HG02938 (cell line): Measurements from ENCODE around the gene NFKB2.
A peak's percentile ranks its signal among the peaks of the same experiment; 100 is the strongest.

Source experiments
- ATAC-seq: cut with Tn5 transposase; IDR thresholded peaks from one replicate; pipeline ENCODE4 v1.9.1; 2021; ENCODE audit warnings: mild to moderate bottlenecking, moderate library complexity; ENCODE audit not compliant: unreplicated experiment

Gene NFKB2

DNA sequence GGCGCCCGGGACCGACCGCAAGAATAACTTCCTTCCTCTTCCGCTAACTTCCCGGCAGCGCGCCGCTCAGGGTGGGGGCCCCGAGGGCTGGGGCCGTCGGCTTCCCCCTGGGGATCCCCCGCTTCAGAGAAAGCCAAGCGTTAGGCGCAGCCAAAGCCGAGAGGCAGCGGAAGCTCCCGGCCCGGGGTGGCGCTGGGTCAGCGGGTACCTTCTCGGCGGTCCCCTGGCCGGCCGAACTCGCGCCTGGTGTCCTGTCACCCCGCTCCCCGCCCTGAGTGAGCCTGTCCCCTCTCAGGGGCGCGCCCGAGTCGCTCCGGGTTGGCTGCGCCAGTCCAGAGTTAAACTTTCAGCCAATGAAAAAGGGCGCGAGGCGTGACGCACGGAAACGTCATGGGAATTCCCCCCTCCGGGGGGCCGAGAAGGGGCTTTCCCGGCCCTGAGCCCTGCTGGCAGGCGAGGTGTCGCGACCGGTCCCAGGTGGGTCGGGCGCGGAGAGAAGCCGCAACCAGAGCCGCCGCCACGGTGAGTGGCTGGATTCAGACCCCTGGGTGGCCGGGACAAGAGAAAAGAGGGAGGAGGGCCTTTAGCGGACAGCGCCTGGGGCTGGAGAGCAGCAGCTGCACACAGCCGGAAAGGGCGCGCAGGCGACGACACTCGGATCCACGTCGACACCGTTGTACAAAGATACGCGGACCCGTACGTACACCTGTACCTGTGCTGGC is 1.3 kb upstream of the NFKB2 start:
- peak; percentile 77 for ATAC-seq

DNA sequence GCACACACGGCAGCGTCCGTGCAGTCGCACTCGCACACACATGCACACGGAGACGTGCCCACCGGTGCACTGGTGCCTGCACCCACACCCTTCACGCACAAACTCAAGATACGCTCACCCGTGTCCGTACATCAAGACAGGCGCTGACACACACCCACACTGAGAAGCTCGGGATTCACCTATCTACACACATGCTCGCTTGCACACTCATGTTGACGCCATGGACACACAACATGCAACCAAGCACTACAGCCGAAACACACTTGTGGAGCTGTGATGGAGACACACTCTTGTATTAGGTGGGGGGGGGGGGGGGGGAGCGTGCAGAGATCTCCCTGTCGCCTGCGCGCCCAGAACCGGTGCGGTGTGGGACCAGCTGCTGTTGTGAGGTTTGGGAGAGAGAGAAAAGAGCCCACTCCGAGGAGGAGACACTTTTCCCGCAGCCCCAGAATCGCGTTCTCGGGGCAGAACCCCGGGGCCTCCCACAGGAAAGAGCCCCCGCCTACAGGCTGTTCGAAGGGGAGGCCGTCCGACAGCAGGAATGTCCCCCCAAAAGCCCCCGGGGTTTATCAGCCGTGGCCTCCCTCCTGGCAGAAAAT is 605 bp upstream of the NFKB2 start:
- peak; percentile 1 for ATAC-seq

DNA sequence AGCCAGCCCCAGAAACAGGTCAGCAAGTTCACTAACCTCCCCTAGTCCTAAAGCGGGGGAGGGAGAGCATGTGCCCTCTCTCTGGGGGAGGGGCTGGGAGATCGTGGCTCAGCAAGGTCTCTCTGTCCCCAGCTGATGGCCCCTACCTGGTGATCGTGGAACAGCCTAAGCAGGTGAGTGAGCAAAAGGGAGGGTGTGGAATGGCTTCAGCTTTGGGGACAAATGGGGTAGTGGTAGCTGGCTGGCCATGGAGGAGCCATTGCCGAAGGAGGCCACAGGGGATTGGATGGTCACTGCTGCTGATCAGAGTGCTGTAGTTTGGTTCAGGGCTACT is 779 bp downstream of the NFKB2 start:
- no peak for ATAC-seq

DNA sequence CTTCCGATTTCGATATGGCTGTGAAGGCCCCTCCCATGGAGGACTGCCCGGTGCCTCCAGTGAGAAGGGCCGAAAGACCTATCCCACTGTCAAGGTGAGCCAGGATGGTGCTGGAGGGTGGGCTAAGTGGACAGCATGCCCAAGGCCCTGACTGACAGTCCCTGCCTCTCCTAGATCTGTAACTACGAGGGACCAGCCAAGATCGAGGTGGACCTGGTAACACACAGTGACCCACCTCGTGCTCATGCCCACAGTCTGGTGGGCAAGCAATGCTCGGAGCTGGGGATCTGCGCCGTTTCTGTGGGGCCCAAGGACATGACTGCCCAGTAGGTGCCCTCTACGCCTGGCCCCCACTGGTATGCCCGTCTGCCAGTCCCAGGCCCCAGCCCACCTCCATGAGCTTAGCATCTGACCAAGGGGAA is 1.2 kb downstream of the NFKB2 start:
- ATAC-seq: no peak

DNA sequence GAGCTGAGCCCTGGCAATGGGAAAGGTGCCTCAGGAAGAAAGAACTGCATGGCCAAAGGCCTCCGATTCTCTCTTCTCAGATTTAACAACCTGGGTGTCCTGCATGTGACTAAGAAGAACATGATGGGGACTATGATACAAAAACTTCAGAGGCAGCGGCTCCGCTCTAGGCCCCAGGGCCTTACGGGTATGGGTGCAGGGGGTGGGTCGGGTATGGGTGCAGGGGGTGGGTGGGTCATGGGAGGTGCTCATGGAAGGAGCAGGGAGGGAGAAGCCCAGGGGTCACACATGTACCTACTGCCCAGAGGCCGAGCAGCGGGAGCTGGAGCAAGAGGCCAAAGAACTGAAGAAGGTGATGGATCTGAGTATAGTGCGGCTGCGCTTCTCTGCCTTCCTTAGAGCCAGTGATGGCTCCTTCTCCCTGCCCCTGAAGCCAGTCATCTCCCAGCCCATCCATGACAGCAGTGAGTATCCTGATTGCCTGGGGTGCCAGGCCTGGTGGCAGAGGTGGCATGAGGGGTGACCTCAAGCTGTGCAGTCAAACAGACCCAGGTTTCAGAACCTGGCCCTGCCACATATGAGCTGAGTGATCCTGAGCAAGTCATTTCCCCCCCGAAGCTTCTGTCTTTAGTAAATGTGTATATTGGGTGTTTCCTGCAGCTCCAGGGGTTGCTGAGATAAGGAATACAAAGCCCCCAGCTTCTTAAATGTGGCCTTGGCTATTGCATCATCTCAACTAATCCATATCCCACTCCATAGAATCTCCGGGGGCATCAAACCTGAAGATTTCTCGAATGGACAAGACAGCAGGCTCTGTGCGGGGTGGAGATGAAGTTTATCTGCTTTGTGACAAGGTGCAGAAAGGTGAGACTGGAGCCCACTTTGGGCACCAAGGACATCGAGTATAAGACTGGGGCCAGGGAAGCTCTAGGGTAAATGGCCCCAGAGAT is 2.0 kb downstream of the NFKB2 start:
- no peak for ATAC-seq

DNA sequence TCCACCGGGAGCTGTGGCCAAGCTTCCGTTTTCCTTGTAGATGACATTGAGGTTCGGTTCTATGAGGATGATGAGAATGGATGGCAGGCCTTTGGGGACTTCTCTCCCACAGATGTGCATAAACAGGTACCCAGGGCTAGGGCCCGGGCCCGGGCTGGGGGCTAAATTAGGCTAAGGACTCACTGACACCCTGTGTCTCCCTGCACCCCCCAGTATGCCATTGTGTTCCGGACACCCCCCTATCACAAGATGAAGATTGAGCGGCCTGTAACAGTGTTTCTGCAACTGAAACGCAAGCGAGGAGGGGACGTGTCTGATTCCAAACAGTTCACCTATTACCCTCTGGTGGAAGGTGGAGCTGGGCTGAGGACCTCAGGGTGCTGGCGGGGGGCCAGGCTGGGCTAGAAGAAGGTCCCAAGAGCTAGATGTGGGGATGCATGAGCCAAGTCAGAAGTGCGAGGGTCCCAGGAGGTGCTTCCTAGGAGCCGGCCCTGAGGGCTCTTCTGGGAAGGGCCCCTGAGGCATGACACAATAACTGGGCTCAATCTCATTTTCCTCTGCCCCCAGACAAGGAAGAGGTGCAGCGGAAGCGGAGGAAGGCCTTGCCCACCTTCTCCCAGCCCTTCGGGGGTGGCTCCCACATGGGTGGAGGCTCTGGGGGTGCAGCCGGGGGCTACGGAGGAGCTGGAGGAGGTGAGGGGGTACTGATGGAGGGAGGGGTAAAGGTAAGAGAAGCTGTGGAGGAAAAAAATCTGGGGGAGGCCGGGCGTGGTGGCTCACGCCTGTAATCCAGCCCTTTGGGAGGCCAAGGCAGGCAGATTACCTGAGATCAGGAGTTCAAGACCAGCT is 2.9 kb downstream of the NFKB2 start:
- ATAC-seq: no peak

DNA sequence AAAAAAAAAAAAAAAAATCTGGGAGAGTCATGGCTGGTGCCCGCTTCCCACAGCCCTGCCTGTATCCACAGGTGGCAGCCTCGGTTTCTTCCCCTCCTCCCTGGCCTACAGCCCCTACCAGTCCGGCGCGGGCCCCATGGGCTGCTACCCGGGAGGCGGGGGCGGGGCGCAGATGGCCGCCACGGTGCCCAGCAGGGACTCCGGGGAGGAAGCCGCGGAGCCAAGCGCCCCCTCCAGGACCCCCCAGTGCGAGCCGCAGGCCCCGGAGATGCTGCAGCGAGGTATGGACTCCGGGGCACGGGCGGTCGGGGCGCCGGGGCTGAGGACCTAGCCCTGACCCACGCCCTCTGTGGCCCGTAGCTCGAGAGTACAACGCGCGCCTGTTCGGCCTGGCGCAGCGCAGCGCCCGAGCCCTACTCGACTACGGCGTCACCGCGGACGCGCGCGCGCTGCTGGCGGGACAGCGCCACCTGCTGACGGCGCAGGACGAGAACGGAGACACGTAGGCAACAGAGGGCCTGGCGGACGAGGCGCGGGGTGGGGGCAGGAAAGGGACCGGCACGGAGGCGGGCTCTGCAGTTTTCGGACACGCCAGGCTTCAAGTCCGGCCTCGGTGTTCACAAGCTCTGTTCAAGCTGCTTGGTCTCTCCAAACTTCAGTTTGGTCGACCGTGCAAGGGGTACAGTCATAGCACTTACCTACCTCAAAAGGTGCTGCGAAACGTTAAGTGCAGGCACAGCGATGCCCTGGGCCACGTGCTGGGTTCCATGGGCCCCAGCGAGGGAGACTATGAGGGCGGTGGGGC is 3.9 kb downstream of the NFKB2 start:
- ATAC-seq: no peak

DNA sequence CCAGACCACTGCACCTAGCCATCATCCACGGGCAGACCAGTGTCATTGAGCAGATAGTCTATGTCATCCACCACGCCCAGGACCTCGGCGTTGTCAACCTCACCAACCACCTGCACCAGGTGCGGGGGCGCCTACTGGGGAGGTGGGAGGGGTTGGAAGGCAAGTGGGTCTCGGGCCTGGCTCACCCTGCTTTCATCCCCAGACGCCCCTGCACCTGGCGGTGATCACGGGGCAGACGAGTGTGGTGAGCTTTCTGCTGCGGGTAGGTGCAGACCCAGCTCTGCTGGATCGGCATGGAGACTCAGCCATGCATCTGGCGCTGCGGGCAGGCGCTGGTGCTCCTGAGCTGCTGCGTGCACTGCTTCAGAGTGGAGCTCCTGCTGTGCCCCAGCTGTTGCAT is 4.6 kb downstream of the NFKB2 start:
- ATAC-seq: no peak

DNA sequence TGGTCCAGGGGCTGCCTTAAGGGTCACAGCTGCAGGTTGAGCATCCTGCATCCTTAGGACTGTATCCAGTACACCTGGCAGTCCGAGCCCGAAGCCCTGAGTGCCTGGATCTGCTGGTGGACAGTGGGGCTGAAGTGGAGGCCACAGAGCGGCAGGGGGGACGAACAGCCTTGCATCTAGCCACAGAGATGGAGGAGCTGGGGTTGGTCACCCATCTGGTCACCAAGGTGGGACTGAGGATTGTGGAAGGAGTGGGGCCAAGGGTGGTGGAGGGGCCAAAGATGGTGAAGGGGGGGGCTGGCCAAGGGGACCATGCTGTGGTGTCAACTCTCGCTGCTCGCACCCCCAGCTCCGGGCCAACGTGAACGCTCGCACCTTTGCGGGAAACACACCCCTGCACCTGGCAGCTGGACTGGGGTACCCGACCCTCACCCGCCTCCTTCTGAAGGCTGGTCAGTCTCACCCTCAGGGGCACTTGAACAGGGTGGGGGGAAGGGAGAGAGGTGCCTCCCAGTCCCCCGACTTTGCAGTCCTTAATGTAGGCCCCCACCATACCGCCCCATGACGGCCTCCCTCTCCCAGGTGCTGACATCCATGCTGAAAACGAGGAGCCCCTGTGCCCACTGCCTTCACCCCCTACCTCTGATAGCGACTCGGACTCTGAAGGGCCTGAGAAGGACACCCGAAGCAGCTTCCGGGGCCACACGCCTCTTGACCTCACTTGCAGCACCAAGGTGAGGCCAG is 5.3 kb downstream of the NFKB2 start:
- ATAC-seq: no peak

DNA sequence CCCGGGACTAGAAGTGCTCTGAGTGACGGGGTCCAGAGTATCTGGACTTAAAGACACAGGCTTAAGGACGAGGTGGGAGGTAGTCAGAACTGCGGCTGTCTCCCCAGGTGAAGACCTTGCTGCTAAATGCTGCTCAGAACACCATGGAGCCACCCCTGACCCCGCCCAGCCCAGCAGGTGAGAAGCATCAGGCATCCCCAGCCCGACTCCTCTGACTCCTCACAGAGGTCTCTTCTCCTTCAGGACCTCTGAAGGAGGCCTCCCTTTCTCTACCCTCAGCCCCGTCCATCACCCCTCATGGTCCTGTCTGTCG is 5.8 kb downstream of the NFKB2 start:
- ATAC-seq: no peak

DNA sequence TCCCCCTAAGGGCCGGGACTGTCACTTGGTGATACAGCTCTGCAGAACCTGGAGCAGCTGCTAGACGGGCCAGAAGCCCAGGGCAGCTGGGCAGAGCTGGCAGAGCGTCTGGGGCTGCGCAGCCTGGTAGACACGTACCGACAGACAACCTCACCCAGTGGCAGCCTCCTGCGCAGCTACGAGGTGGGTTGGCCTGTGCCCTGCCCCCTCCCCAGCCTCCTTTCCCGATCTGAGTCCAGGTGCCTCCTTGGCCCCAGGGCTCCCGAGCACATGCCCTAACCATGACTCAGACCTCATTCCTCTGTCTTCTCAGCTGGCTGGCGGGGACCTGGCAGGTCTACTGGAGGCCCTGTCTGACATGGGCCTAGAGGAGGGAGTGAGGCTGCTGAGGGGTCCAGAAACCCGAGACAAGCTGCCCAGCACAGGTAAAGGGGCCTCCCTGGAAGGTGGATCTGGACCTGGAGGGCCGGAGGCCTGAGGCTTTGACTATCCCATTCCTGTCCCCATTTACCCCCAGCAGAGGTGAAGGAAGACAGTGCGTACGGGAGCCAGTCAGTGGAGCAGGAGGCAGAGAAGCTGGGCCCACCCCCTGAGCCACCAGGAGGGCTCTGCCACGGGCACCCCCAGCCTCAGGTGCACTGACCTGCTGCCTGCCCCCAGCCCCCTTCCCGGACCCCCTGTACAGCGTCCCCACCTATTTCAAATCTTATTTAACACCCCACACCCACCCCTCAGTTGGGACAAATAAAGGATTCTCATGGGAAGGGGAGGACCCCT is 6.4 kb downstream of the NFKB2 start:
- no peak for ATAC-seq

DNA sequence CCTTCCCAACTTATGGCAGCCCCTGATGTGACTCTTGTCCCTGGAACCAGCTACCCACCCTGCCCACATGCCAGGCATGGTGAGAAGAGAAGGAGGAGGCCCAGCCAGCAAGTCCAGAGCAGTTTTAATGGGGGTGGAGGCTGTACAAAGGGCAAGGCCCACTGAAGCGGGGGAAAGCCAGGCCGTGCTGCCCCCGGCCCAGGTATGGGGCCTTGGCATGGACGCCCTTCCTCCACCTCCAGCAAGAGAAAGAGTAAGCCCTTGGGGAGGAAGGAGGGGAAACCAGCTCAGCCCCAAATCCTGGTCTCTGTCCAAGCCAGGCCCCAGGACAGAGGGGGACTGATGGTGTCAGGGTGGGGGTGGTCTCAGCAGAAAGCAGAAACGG is 7.0 kb downstream of the NFKB2 start:
- ATAC-seq: no peak

DNA sequence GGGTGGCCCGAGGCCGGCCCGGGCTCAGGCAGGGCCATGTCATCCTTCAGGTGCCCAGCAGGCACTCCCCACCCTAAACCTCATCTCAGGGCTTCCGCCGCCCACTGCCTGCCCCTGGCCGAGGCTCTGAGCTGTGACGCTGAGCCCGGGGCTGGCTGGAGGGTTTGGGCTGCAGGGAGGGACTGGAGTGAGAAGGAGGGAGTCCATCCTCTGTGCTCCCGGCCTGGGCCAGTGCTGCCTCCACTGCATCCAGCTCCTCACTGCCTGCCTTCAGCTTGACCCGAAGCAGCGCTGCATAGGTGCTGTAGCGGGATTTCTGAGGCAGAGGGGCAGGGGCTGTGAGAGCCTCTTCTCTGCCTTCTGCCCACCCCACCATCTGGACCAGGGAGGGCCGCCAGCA is 7.6 kb downstream of the NFKB2 start:
- ATAC-seq: no peak

DNA sequence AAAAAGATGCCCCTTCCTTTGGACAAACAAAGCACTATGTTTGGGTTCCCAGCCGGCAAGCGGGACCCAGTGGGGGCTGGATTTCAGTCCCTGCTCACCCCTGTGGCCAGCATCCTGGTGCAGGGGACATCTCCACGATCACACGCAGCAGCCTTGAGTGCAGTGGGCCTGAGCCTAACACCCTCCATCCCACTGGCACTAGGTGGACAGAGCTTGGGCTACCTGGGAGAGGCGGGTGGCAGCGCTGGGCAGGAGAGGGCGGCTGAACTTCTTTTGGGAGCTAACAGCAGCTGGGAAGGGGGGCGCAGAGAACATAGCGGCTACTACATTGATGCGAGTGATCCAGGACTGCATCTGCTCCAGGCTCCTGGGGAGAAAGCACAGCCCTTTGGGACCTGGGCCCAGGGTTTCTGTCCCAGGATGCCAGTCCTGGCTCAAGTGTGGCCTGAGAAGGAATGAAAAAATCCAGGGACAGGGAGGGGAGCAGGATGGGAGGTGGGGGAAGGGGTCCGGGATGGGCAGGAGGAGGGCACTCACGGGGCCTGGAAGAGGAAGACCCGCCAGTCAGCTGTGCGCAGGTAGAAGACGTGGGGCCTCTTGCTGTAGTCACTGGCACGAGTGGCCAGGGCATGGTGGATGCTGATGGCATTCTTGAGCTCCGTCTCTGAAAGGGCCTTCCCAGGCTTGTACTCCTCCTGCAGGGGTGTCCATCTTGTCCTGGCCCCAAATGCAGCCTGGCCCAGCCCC is 9.0 kb downstream of the NFKB2 start:
- ATAC-seq: no peak

DNA sequence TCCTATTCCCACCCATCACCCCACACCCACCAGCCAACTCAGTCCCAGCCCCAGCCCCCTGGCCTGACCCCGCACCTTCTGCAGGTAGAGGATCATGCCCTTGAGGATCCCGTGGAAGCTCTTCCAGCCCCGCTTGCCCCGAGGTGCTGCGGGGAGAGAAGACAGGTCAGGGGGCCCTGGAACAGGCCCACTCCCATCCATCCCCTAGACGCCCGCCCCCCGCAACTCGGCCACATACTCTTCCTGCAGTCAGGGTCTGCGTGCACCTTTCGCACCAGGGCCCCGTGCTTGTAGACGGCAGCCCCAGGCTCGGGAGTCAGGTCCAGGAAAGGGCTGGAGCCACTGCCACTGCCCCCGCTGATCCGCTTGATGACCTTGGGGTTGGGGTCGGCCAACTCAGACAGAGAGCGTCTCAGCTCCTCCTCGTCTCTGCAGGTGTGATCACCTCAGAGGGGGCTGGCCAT is 9.6 kb downstream of the NFKB2 start:
- no peak for ATAC-seq

DNA sequence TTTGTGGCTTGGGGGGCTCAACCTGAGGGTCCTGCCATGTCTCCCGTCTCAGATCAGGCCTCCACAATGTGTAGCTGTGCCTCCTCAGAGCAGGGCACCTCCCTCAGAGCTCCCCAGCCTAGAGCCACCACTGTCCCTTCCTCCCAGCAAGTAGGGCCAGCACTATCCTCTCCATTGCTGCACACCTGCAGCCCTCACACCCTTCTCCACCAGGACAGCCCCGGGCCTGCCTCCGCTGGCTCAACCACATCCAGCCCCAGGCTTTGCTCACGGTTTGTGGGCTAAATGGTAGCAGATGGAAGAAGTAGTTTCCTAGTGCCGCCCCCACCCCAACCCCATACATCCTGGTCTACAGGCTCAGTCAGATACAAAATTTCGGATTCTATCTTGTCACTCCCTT is 10.1 kb downstream of the NFKB2 start:
- ATAC-seq: no peak

DNA sequence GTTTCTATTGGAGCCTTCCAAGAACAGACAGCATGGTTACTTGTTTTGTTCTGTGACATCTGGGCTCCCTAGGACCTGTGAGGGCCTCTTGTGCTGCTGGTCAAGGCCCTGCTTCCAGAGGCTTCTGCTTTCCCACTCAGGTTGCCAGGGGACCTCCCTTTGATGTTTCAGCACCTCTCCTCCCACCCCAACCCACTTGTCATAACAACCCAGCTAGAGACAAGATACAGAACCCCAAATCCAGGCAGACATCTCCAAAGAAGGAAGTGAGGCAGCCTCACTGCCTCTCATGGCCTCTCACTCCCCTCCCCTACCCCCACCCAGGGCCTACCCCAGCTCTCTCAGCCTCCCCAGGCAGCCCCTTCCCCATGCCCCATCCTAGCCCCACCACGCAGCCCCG is 11.3 kb downstream of the NFKB2 start:
- no peak for ATAC-seq
